ENCODE data around the gene DPT.

Gene DPT

GRCh38 chr1:168693197-168693871 is 35.7 kb downstream of the DPT start:
- Histone ChIP-seq H3K27ac (ENCODE audit: low read length) (no peak overlapping the region), H3K4me1 (ENCODE audit: insufficient read depth, low read length) (no peaks in the 10 kb centered on the region), H3K36me3 (ENCODE audit: insufficient read depth, low read depth, low read length) (no peaks in the 10 kb centered on the region), H3K9ac (ENCODE audit: low read depth, low read length) (no peak overlapping the region), H3K27me3 (ENCODE audit: insufficient read depth, low read length) (no peaks in the 10 kb centered on the region), H3K9me3 (ENCODE audit: insufficient read depth, low read depth, low read length) (no peaks in the 10 kb centered on the region), H3K4me3 (ENCODE audit: low read length) (no peak overlapping the region)

GRCh38 chr1:168692472-168692871 is 36.5 kb downstream of the DPT start:
- Histone ChIP-seq H3K27ac (ENCODE audit: low read length) (no peak overlapping the region), H3K9ac (ENCODE audit: low read depth, low read length) (no peak overlapping the region), H3K9me3 (ENCODE audit: insufficient read depth, low read depth, low read length) (no peaks in the 10 kb centered on the region), H3K27me3 (ENCODE audit: insufficient read depth, low read length) (no peaks in the 10 kb centered on the region), H3K36me3 (ENCODE audit: insufficient read depth, low read depth, low read length) (no peaks in the 10 kb centered on the region), H3K4me1 (ENCODE audit: insufficient read depth, low read length) (no peaks in the 10 kb centered on the region), H3K4me3 (ENCODE audit: low read length) (no peak overlapping the region)

GRCh38 chr1:168691541-168691940 is 37.5 kb downstream of the DPT start:
- H3K9me3 ChIP-seq (ENCODE audit: insufficient read depth, low read depth, low read length) = no peaks in the 10 kb centered on the region
- H3K27ac ChIP-seq (ENCODE audit: low read length) = no peak overlapping the region
- H3K4me3 ChIP-seq (ENCODE audit: low read length) = no peak overlapping the region
- no peaks in the 10 kb centered on the region for H3K4me1 ChIP-seq (ENCODE audit: insufficient read depth, low read length)
- no peak overlapping the region for H3K9ac ChIP-seq (ENCODE audit: low read depth, low read length)
- H3K36me3 ChIP-seq (ENCODE audit: insufficient read depth, low read depth, low read length) = no peaks in the 10 kb centered on the region
- no peaks in the 10 kb centered on the region for H3K27me3 ChIP-seq (ENCODE audit: insufficient read depth, low read length)

- Histone ChIP-seq H3K4me3 (ENCODE audit: low read length) (no peak overlapping the region), H3K36me3 (ENCODE audit: insufficient read depth, low read depth, low read length) (no peaks in the 10 kb centered on the region), H3K4me1 (ENCODE audit: insufficient read depth, low read length) (no peaks in the 10 kb centered on the region), H3K27ac (ENCODE audit: low read length) (no peak overlapping the region), H3K9ac (ENCODE audit: low read depth, low read length) (no peak overlapping the region), H3K27me3 (ENCODE audit: insufficient read depth, low read length) (no peaks in the 10 kb centered on the region), H3K9me3 (ENCODE audit: insufficient read depth, low read depth, low read length) (no peaks in the 10 kb centered on the region)
These were observed 39.0 kb downstream of the DPT start for GRCh38 chr1:168689726-168690602.

GRCh38 chr1:168689327-168689657 is 39.7 kb downstream of the DPT start:
- no peaks in the 10 kb centered on the region for H3K36me3 ChIP-seq (ENCODE audit: insufficient read depth, low read depth, low read length)
- H3K27me3 ChIP-seq (ENCODE audit: insufficient read depth, low read length) = no peaks in the 10 kb centered on the region
- H3K9ac ChIP-seq (ENCODE audit: low read depth, low read length) = no peak overlapping the region
- no peaks in the 10 kb centered on the region for H3K9me3 ChIP-seq (ENCODE audit: insufficient read depth, low read depth, low read length)
- no peak overlapping the region for H3K27ac ChIP-seq (ENCODE audit: low read length)
- H3K4me3 ChIP-seq (ENCODE audit: low read length) = no peak overlapping the region
- H3K4me1 ChIP-seq (ENCODE audit: insufficient read depth, low read length) = no peaks in the 10 kb centered on the region

- H3K4me3 ChIP-seq (ENCODE audit: low read length) = no peak overlapping the region
These were observed 40.2 kb downstream of the DPT start for GRCh38 chr1:168688644-168689326.

GRCh38 chr1:168687816-168688215 is 41.2 kb downstream of the DPT start:
- H3K9ac ChIP-seq (ENCODE audit: low read depth, low read length) = no peak overlapping the region
- no peaks in the 10 kb centered on the region for H3K4me1 ChIP-seq (ENCODE audit: insufficient read depth, low read length)
- H3K9me3 ChIP-seq (ENCODE audit: insufficient read depth, low read depth, low read length) = no peaks in the 10 kb centered on the region
- no peak overlapping the region for H3K4me3 ChIP-seq (ENCODE audit: low read length)
- H3K36me3 ChIP-seq (ENCODE audit: insufficient read depth, low read depth, low read length) = no peaks in the 10 kb centered on the region
- H3K27ac ChIP-seq (ENCODE audit: low read length) = no peak overlapping the region
- no peaks in the 10 kb centered on the region for H3K27me3 ChIP-seq (ENCODE audit: insufficient read depth, low read length)

More at GRCh38 chr1:168688644-168689326, 40.2 kb downstream of the DPT start:
- Histone ChIP-seq H3K9ac (ENCODE audit: low read depth, low read length) (no peak overlapping the region), H3K27me3 (ENCODE audit: insufficient read depth, low read length) (no peaks in the 10 kb centered on the region), H3K9me3 (ENCODE audit: insufficient read depth, low read depth, low read length) (no peaks in the 10 kb centered on the region), H3K36me3 (ENCODE audit: insufficient read depth, low read depth, low read length) (no peaks in the 10 kb centered on the region), H3K27ac (ENCODE audit: low read length) (no peak overlapping the region), H3K4me1 (ENCODE audit: insufficient read depth, low read length) (no peaks in the 10 kb centered on the region)

- Histone ChIP-seq H3K4me1 (ENCODE audit: insufficient read depth, low read length) (no peaks in the 10 kb centered on the region), H3K9me3 (ENCODE audit: insufficient read depth, low read depth, low read length) (no peaks in the 10 kb centered on the region), H3K36me3 (ENCODE audit: insufficient read depth, low read depth, low read length) (no peaks in the 10 kb centered on the region), H3K4me3 (ENCODE audit: low read length) (no peak overlapping the region), H3K27me3 (ENCODE audit: insufficient read depth, low read length) (no peaks in the 10 kb centered on the region), H3K27ac (ENCODE audit: low read length) (no peak overlapping the region), H3K9ac (ENCODE audit: low read depth, low read length) (no peak overlapping the region)
These were observed 42.3 kb downstream of the DPT start for GRCh38 chr1:168686666-168687065.

- H3K27me3 ChIP-seq (ENCODE audit: insufficient read depth, low read length) = no peaks in the 10 kb centered on the region
- H3K9me3 ChIP-seq (ENCODE audit: insufficient read depth, low read depth, low read length) = no peaks in the 10 kb centered on the region
- no peak overlapping the region for H3K4me3 ChIP-seq (ENCODE audit: low read length)
- no peak overlapping the region for H3K27ac ChIP-seq (ENCODE audit: low read length)
- no peaks in the 10 kb centered on the region for H3K4me1 ChIP-seq (ENCODE audit: insufficient read depth, low read length)
- H3K9ac ChIP-seq (ENCODE audit: low read depth, low read length) = no peak overlapping the region
- no peaks in the 10 kb centered on the region for H3K36me3 ChIP-seq (ENCODE audit: insufficient read depth, low read depth, low read length)
These were observed 45.1 kb downstream of the DPT start for GRCh38 chr1:168683871-168684270.

GRCh38 chr1:168676861-168677260 is 52.1 kb downstream of the DPT start:
- Histone ChIP-seq H3K36me3 (ENCODE audit: insufficient read depth, low read depth, low read length) (no peaks in the 10 kb centered on the region), H3K27ac (ENCODE audit: low read length) (no peak overlapping the region), H3K4me3 (ENCODE audit: low read length) (no peak overlapping the region), H3K9ac (ENCODE audit: low read depth, low read length) (no peak overlapping the region), H3K27me3 (ENCODE audit: insufficient read depth, low read length) (no peaks in the 10 kb centered on the region), H3K4me1 (ENCODE audit: insufficient read depth, low read length) (no peaks in the 10 kb centered on the region), H3K9me3 (ENCODE audit: insufficient read depth, low read depth, low read length) (no peaks in the 10 kb centered on the region)

- no peaks in the 10 kb centered on the region for H3K4me1 ChIP-seq (ENCODE audit: insufficient read depth, low read length)
- no peak overlapping the region for H3K27ac ChIP-seq (ENCODE audit: low read length)
- no peak overlapping the region for H3K9ac ChIP-seq (ENCODE audit: low read depth, low read length)
- H3K9me3 ChIP-seq (ENCODE audit: insufficient read depth, low read depth, low read length) = no peaks in the 10 kb centered on the region
- H3K4me3 ChIP-seq (ENCODE audit: low read length) = no peak overlapping the region
- no peaks in the 10 kb centered on the region for H3K27me3 ChIP-seq (ENCODE audit: insufficient read depth, low read length)
- no peaks in the 10 kb centered on the region for H3K36me3 ChIP-seq (ENCODE audit: insufficient read depth, low read depth, low read length)
These were observed 52.8 kb downstream of the DPT start for GRCh38 chr1:168676029-168676812.

Measured in iPS-20b (cell line).